Measurements from ENCODE around the gene PTDSS2. TPM values are rescaled to one million over a fixed set of nuclear protein-coding genes. Genes with fewer than 3 reads are reported as not detected.

Gene PTDSS2
- total and polyA plus RNA-seq, 2 of the 13 experiments (the other 11 are each of a cell fraction or from before 2014, with no cell fraction given) = 21.7 to 26.4 TPM

DNA sequence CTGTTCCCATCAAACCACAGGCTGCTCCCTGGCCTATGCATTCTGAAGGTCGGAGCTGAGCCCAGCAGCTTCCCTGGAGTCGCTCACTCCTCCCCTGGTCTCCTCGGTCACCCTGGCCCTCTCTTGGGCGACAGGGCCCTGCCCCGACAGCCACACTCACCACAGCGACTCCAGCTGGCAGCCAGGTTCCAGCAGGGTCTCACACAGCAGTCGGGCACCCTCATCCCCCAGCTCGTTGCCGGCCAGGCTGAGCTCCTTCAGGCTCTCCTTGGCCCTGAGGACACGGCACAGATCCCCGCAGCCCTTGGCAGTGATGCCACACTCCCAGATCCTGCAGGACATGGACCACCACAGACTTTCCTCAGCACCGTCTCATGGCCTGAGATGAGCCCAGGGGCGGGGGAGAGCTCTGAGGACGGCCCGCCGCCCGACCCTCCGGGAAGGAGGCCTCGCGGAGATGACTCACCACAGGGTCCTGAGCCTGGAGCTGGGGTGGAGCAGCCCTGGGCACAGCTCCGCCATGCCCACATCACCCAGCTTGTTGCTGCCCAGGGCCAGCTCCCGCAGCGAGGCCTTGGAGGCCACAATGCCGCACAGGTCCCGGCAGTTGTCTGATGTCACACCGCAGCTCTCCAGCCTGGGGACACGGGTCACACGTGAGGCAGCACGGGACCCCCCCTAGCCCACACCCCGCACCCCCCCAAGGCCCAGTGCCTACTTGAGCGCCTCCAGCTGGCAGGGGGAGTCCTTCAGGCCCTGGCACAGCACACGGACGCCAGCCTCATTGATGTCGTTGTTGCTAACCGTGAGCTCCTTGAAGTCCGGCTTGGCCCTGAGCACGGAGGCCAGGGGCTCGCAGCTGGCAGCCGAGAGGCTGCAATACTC, 48.5 kb downstream of the PTDSS2 start:
- CTCF ChIA-PET (ENCODE audit: low intra/inter-chr PET ratio, low total read pairs) = no interaction called here

DNA sequence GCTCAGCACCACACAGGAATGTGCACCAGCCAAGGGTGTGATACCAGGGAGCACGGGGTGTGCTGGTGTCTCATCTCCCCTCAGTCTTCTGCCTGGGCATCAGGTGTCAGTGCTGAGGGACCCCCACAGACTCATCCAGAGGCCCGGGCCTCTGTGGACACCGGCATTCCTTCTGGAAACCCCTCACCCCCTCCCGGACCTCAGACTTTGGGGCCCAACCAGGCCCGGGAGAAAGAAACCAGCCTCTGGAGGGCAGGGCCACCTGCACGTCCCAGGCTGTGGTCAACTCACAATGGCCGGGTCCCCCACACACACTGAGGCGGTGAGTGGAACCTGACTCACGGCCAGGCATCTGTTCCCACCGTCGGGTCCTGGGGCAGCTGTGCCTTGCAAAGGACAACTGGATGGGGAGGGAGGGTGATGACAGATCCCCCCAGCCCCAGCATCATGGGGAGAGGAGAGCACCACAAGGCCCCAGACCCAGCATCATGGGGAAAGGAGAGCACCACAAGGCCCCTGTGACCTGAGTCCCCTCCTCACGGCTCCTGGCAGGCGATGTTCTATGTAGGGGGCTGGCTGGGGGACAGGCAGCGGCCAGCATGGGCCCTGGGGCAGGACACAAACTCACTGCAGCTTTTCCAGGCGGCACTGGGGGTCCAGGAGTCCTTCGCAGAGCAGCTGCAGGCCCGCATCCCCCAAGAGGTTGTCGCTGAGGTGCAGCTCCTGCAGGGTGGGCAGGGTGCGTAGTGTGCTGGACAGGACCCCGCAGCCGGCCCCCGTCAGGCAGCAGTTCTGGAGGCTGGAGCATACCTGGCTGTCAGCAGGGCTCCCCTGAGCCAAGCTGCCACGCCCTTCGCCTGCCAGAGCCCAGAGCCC, 49.4 kb downstream of the PTDSS2 start:
- ChIA-PET CTCF (ENCODE audit: low intra/inter-chr PET ratio, low total read pairs) (no interaction called here), POLR2A (interaction anchor here (1.2 kb wide), 1 partner anchor 7 kb away, joined by 3 read pairs; the partner anchor contains the start of gene RNH1)
- no peak overlapping the region for H3K4me3 ChIP-seq (replicated peaks in 1 of 3; ENCODE audit: insufficient read depth in 1 of 3, low read depth in 2 of 3, low read length in 3 of 3)
- H3K4me1 ChIP-seq (ENCODE audit: insufficient read depth, low read length) = peaks cover under 1% of the 10 kb centered on the region
- peaks cover 11% of the 10 kb centered on the region for H3K79me2 ChIP-seq (ENCODE audit: insufficient read depth, low read length)
- no peak overlapping the region for H3K4me2 ChIP-seq (ENCODE audit: low read depth, low read length)
- no peaks in the 10 kb centered on the region for H4K20me1 ChIP-seq (ENCODE audit: insufficient read depth, low read length)
- WGBS (ENCODE audit: low lambda C conversion rate) = 97% methylated on average over 6 of the region's 24 CpGs
- no peaks in the 10 kb centered on the region for H3K9me3 ChIP-seq (ENCODE audit: low read length)
- FAIRE-seq = no peak
- ATAC-seq = no peak
- no peak overlapping the region for H3K9ac ChIP-seq (ENCODE audit: insufficient read depth, low read depth, low read length)
- in situ Hi-C loops (cut with HindIII; ENCODE audit: extremely low pct_ligation_motif_present, low pct_unique_long_range_greater_than_20kb) (no loop called here), intact Hi-C loops (cut with micrococcal nuclease; ENCODE audit: unreplicated experiment) (no loop called here)
- BruUV-seq (replicated peaks) = no TSS peak
- H3K36me3 ChIP-seq (replicated peaks in 1 of 2; ENCODE audit: control insufficient read depth in 1 of 2, insufficient read depth in 2 of 2, low read length in 2 of 2) = peaks cover 37 to 59% of the 10 kb centered on the region in 2 experiments
- no peak overlapping the region for H2AFZ ChIP-seq (ENCODE audit: low read length)
- DNase-seq (ENCODE audit: low spot score) = no peak
- no peak overlapping the region for H3K27ac ChIP-seq (ENCODE audit: extremely low read length, insufficient read depth, low read length)
- no peaks in the 10 kb centered on the region for H3K27me3 ChIP-seq (ENCODE audit: control insufficient read depth in 1 of 2, insufficient read depth in 2 of 2, low read length in 2 of 2)
- TF ChIP-seq, protein P1, sequence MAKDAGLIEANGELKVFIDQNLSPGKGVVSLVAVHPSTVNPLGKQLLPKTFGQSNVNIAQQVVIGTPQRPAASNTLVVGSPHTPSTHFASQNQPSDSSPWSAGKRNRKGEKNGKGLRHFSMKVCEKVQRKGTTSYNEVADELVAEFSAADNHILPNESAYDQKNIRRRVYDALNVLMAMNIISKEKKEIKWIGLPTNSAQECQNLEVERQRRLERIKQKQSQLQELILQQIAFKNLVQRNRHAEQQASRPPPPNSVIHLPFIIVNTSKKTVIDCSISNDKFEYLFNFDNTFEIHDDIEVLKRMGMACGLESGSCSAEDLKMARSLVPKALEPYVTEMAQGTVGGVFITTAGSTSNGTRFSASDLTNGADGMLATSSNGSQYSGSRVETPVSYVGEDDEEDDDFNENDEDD (CRISPR knock-in tag; IDR thresholded peaks at IDR 0.05; ENCODE audit: borderline replicate concordance) = no peak
- TF ChIP-seq POLR2G (IDR thresholded peaks at IDR 0.05; ENCODE audit: low read depth, low read length) (0 out of 2 replicates have a peak, but pooled peaks have one; percentile 3), POLR2A (IDR thresholded peaks at IDR 0.05; ENCODE audit: insufficient read depth in 1 of 2, low read depth in 2 of 2, low read length in 2 of 2) (0 out of 4 replicates have a peak, but pooled peaks of 1 of the 2 experiments have one; percentile 7)
- TF ChIP-seq, protein P2, sequence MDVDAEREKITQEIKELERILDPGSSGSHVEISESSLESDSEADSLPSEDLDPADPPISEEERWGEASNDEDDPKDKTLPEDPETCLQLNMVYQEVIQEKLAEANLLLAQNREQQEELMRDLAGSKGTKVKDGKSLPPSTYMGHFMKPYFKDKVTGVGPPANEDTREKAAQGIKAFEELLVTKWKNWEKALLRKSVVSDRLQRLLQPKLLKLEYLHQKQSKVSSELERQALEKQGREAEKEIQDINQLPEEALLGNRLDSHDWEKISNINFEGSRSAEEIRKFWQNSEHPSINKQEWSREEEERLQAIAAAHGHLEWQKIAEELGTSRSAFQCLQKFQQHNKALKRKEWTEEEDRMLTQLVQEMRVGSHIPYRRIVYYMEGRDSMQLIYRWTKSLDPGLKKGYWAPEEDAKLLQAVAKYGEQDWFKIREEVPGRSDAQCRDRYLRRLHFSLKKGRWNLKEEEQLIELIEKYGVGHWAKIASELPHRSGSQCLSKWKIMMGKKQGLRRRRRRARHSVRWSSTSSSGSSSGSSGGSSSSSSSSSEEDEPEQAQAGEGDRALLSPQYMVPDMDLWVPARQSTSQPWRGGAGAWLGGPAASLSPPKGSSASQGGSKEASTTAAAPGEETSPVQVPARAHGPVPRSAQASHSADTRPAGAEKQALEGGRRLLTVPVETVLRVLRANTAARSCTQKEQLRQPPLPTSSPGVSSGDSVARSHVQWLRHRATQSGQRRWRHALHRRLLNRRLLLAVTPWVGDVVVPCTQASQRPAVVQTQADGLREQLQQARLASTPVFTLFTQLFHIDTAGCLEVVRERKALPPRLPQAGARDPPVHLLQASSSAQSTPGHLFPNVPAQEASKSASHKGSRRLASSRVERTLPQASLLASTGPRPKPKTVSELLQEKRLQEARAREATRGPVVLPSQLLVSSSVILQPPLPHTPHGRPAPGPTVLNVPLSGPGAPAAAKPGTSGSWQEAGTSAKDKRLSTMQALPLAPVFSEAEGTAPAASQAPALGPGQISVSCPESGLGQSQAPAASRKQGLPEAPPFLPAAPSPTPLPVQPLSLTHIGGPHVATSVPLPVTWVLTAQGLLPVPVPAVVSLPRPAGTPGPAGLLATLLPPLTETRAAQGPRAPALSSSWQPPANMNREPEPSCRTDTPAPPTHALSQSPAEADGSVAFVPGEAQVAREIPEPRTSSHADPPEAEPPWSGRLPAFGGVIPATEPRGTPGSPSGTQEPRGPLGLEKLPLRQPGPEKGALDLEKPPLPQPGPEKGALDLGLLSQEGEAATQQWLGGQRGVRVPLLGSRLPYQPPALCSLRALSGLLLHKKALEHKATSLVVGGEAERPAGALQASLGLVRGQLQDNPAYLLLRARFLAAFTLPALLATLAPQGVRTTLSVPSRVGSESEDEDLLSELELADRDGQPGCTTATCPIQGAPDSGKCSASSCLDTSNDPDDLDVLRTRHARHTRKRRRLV (CRISPR knock-in tag; IDR thresholded peaks at IDR 0.05) = no peak
- TF ChIP-seq, protein P3, sequence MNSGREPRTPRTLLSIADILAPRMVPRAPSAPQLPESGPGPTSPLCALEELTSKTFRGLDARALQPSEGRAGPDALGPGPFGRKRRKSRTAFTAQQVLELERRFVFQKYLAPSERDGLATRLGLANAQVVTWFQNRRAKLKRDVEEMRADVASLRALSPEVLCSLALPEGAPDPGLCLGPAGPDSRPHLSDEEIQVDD (CRISPR knock-in tag; IDR thresholded peaks at IDR 0.05; ENCODE audit: borderline replicate concordance) = no peak

More for the DNA sequence above, 48.5 kb downstream of the PTDSS2 start:
- no peak for TF ChIP-seq ZNF547 (CRISPR knock-in tag; IDR thresholded peaks at IDR 0.05)
- peak; percentile 72 for TF ChIP-seq AGO2 (optimal IDR thresholded peaks at IDR 0.05; ENCODE audit: low read depth, low read length)
- peak; percentile 41; the same call in 1 of the 2 replicates for TF ChIP-seq RBFOX2 (IDR thresholded peaks at IDR 0.05; ENCODE audit: low read depth, low read length)
- 99% methylated on average over 14 of the region's 39 CpGs for WGBS (ENCODE audit: low lambda C conversion rate)
- Histone ChIP-seq H3K27me3 (ENCODE audit: control insufficient read depth in 1 of 2, insufficient read depth in 2 of 2, low read length in 2 of 2) (no peaks in the 10 kb centered on the region), H3K9me3 (ENCODE audit: low read length) (no peaks in the 10 kb centered on the region), H3K27ac (ENCODE audit: extremely low read length, insufficient read depth, low read length) (no peak overlapping the region), H3K79me2 (ENCODE audit: insufficient read depth, low read length) (peaks cover 6% of the 10 kb centered on the region), H2AFZ (ENCODE audit: low read length) (no peak overlapping the region), H3K9ac (ENCODE audit: insufficient read depth, low read depth, low read length) (no peak overlapping the region), H3K4me1 (ENCODE audit: insufficient read depth, low read length) (no peaks in the 10 kb centered on the region), H3K4me3 (replicated peaks in 1 of 3; ENCODE audit: insufficient read depth in 1 of 3, low read depth in 2 of 3, low read length in 3 of 3) (no peak overlapping the region), H4K20me1 (ENCODE audit: insufficient read depth, low read length) (no peaks in the 10 kb centered on the region), H3K4me2 (ENCODE audit: low read depth, low read length) (no peak overlapping the region), H3K36me3 (replicated peaks in 1 of 2; ENCODE audit: control insufficient read depth in 1 of 2, insufficient read depth in 2 of 2, low read length in 2 of 2) (peaks cover 42 to 62% of the 10 kb centered on the region in 2 experiments)
- in situ Hi-C loops (cut with HindIII; ENCODE audit: extremely low pct_ligation_motif_present, low pct_unique_long_range_greater_than_20kb) (no loop called here), intact Hi-C loops (cut with micrococcal nuclease; ENCODE audit: unreplicated experiment) (no loop called here)
- no peak for DNase-seq (ENCODE audit: low spot score)
- POLR2A ChIA-PET = interaction anchor here (1.2 kb wide), 1 partner anchor 8 kb away, joined by 3 read pairs; the partner anchor contains the start of gene RNH1
- FAIRE-seq = no peak
- ATAC-seq = no peak
- BruUV-seq (replicated peaks) = no TSS peak
